Smooth muscle cell (in vitro differentiated cells): ENCODE results near the gene KCNJ14. TPM values are rescaled to one million over a fixed set of nuclear protein-coding genes. Genes with fewer than 3 reads are reported as not detected.

Experiments used
- DNase-seq: peaks from one replicate; lab custom pipeline; 2025; ENCODE audit not compliant: unreplicated experiment; lab: John Stamatoyannopoulos, UW
- H2AFZ ChIP-seq: fragments of 200-600 bp; sonication (generic); 2 replicates; pipeline ENCODE4 v1.6.0; 2016; ENCODE audit warnings: antibody characterized with exemption, low read depth, mild to moderate bottlenecking
- H3F3A ChIP-seq: fragments of 200-600 bp; sonication (generic); 2 replicates; pipeline ENCODE4 v1.6.0; 2017; ENCODE audit warnings: antibody characterized with exemption, low read depth
- H3K27ac ChIP-seq: fragments of 200-600 bp; sonication (generic); 2 replicates; pipeline ENCODE4 v1.5.1; 2016; ENCODE audit warnings: low read depth, mild to moderate bottlenecking
- H3K27me3 ChIP-seq: fragments of 200-600 bp; sonication (generic); 2 replicates; pipeline ENCODE4 v1.6.1; 2016; ENCODE audit warnings: low read depth, mild to moderate bottlenecking
- H3K36me3 ChIP-seq: fragments of 200-600 bp; sonication (generic); 2 replicates; pipeline ENCODE4 v1.5.1; 2016; ENCODE audit warnings: low read depth
- H3K4me1 ChIP-seq: fragments of 200-600 bp; sonication (generic); 2 replicates; pipeline ENCODE4 v1.5.1; 2016; ENCODE audit warnings: low read depth
- H3K4me2 ChIP-seq: fragments of 200-600 bp; sonication (generic); 2 replicates; pipeline ENCODE4 v1.6.0; 2016; ENCODE audit warnings: mild to moderate bottlenecking
- H3K4me3 ChIP-seq: fragments of 200-600 bp; sonication (generic); 2 replicates; pipeline ENCODE4 v1.5.1; 2016; ENCODE audit warnings: mild to moderate bottlenecking
- H3K79me2 ChIP-seq: fragments of 200-600 bp; sonication (generic); 2 replicates; pipeline ENCODE4 v1.6.0; 2016; ENCODE audit warnings: low read depth, mild to moderate bottlenecking
- H3K9ac ChIP-seq: fragments of 200-600 bp; sonication (generic); 2 replicates; pipeline ENCODE4 v1.6.0; 2016; ENCODE audit warnings: low read depth
- H3K9me3 ChIP-seq: fragments of 200-600 bp; sonication (generic); replicated peaks from 2 replicates; pipeline ENCODE4 v1.5.1; 2016; ENCODE audit warnings: low read depth
- H4K20me1 ChIP-seq: fragments of 200-600 bp; sonication (generic); 2 replicates; pipeline ENCODE4 v1.6.0; 2016; ENCODE audit warnings: low read depth
- WGBS: methylation state at CpG from one replicate; pipeline ENCODE4 v1.1.7; 2016; ENCODE audit warnings: low lambda C conversion rate; 5-methylcytosine and 5-hydroxymethylcytosine counted together
- polyA plus RNA-seq: library from polyadenylated mRNA; unstranded; fragments of >200 nt; fragmentation: Nextera tagmentation; extraction: Ambion mirVana; gene quantifications from 2 replicates; pipeline ENCODE4 v1.2.1, GENCODE V29; 2016
- total RNA-seq: library from RNA; depleted of rRNA; stranded (reverse); fragments of >200 nt; gene quantifications from 2 replicates; pipeline ENCODE4 v1.2.3, GENCODE V29; 2014
- TF ChIP-seq, protein P1 (sequence below): fragments of 200-600 bp; sonication (generic); IDR thresholded peaks from 2 replicates; pipeline ENCODE4 v1.5.1; 2017; ENCODE audit warnings: borderline replicate concordance, mild to moderate bottlenecking, antibody characterized with exemption; ENCODE audit not compliant: insufficient read depth, poor library complexity, severe bottlenecking

Gene KCNJ14
- total and polyA plus RNA-seq, 2 experiments from 2014 or later = 1.7 to 1.8 TPM

DNA sequence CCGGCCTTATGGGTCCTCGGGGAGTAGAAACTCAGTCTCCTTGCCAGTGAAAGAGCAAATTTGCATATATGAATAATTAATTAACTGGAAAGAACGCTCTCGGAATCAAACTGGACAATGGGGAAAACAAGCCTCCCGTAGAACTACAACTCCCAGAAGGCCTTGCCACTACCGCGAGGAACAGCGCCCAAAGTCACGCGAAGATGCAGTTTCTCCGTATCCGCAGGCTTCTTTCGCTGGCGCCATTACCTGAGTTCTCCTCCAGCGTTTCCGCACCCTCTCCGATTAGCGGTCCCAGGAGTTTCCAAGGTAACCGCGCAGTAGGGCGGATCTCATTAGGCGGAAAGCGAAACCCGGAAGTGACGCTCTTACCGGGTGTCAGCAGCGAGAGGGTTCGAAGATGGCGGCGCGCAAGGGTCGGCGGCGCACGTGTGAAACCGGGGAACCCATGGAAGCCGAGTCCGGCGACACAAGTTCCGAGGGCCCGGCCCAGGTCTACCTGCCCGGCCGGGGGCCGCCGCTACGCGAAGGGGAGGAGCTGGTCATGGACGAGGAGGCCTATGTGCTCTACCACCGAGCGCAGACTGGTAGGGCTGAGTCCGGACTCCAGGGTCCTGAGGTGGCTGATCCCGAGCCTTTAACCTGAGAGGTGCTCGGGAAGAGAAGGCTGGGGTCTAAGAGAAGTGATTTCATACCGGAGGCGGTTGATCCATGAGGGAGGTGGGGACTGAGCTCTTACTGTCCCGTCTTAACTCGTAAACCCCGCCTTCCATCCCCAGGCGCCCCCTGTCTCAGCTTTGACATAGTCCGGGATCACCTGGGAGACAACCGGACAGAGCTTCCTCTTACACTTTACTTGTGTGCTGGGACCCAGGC lies 9.5 kb upstream of the KCNJ14 start, which contains the start of gene GRWD1:
Gene GRWD1 (plus strand): TSS at position 378 of the 876 bp plus-strand sequence. CDS start 23 bp downstream, at position 401.
- no peaks in the 10 kb centered on the region for H4K20me1 ChIP-seq
- peaks cover 5% of the 10 kb centered on the region for H3F3A ChIP-seq
- peaks cover 13% of the 10 kb centered on the region for H3K4me1 ChIP-seq
- peak within 1 kb of the TSS; percentile 90 for H3K9ac ChIP-seq
- peaks cover 21% of the 10 kb centered on the region for H3K79me2 ChIP-seq
- H2AFZ ChIP-seq = peak within 1 kb of the TSS; percentile 82
- DNase-seq = peak; percentile 35
- no peaks in the 10 kb centered on the region for H3K27me3 ChIP-seq
- H3K4me3 ChIP-seq = peak within 1 kb of the TSS; percentile 88
- H3K36me3 ChIP-seq = no peaks in the 10 kb centered on the region
- peak within 1 kb of the TSS; percentile 96 for H3K4me2 ChIP-seq
- under 1% methylated on average over 61 of the region's 61 CpGs for WGBS
- peak within 1 kb of the TSS; percentile 88 for H3K27ac ChIP-seq
- no peaks in the 10 kb centered on the region for H3K9me3 ChIP-seq
- TF ChIP-seq, protein P1, sequence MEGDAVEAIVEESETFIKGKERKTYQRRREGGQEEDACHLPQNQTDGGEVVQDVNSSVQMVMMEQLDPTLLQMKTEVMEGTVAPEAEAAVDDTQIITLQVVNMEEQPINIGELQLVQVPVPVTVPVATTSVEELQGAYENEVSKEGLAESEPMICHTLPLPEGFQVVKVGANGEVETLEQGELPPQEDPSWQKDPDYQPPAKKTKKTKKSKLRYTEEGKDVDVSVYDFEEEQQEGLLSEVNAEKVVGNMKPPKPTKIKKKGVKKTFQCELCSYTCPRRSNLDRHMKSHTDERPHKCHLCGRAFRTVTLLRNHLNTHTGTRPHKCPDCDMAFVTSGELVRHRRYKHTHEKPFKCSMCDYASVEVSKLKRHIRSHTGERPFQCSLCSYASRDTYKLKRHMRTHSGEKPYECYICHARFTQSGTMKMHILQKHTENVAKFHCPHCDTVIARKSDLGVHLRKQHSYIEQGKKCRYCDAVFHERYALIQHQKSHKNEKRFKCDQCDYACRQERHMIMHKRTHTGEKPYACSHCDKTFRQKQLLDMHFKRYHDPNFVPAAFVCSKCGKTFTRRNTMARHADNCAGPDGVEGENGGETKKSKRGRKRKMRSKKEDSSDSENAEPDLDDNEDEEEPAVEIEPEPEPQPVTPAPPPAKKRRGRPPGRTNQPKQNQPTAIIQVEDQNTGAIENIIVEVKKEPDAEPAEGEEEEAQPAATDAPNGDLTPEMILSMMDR = no peak

DNA sequence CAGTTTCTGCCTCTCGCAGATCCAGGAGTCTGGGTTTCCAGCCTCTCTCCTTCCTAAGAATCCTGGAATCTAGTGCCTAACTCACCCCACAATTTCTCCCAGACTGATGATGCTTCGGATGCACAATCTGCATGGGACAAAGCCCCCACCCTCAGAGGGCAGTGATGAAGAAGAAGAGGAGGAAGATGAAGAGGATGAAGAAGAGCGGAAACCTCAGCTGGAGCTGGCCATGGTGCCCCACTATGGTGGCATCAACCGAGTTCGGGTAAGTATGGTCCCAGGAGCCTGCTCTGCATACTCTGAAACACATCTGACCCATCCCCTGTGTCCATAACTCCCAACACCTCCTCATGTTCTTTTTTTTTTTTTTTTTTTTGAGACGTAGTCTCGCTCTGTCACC lies 8.8 kb upstream of the KCNJ14 start:
- H4K20me1 ChIP-seq = no peaks in the 10 kb centered on the region
- H2AFZ ChIP-seq = no peak overlapping the region
- peaks cover 5% of the 10 kb centered on the region for H3F3A ChIP-seq
- no peaks in the 10 kb centered on the region for H3K27me3 ChIP-seq
- H3K4me1 ChIP-seq = peaks cover 13% of the 10 kb centered on the region
- WGBS = 86% methylated on average over 7 of the region's 7 CpGs
- no peaks in the 10 kb centered on the region for H3K36me3 ChIP-seq
- peak overlapping the region; percentile 90 for H3K9ac ChIP-seq
- TF ChIP-seq, protein P1 = no peak
- peaks cover 21% of the 10 kb centered on the region for H3K79me2 ChIP-seq
- H3K4me2 ChIP-seq = peak overlapping the region; percentile 96
- no peaks in the 10 kb centered on the region for H3K9me3 ChIP-seq
- H3K27ac ChIP-seq = peak overlapping the region; percentile 88
- H3K4me3 ChIP-seq = peak overlapping the region; percentile 88
- no peak for DNase-seq

DNA sequence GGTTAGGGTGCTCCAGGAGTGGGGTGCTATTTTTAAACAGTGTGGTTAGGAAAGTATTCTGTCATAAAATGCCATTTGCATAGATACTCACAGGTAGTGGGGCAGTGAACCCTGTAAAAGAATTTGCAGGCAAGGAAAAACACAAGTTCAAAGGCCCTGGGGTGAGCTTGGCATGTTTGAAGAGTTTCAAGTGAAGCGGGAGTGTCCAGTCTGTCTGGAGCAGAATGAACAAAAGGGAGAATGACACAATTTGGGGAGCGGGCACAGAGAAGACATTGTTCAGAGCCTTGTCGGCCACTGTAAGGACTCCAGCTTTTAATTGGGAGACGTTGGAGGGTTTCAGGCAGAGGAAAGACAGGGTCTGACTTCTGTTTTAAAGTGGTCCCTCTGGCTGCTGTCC lies 6.8 kb upstream of the KCNJ14 start:
- Histone ChIP-seq H3K27ac (no peak overlapping the region), H4K20me1 (no peaks in the 10 kb centered on the region), H3K9me3 (no peaks in the 10 kb centered on the region), H2AFZ (no peak overlapping the region), H3K4me2 (no peak overlapping the region), H3K4me3 (no peak overlapping the region), H3K9ac (no peak overlapping the region), H3K27me3 (no peaks in the 10 kb centered on the region), H3K4me1 (peaks cover 13% of the 10 kb centered on the region), H3F3A (peaks cover 5% of the 10 kb centered on the region), H3K36me3 (no peaks in the 10 kb centered on the region), H3K79me2 (peaks cover 21% of the 10 kb centered on the region)
- TF ChIP-seq, protein P1 = no peak
- 97% methylated on average over 4 of the region's 4 CpGs for WGBS
- DNase-seq = no peak
